ENCODE results near the gene PSMC3IP.

GRCh38 chr17:42522798-42523278, 54.7 kb downstream of the PSMC3IP start:
- no peak for TF ChIP-seq CTCF (IDR thresholded peaks at IDR 0.05)
- TF ChIP-seq POLR2AphosphoS5 (IDR thresholded peaks at IDR 0.05) = no peak

Data from suprapubic skin (tissue), 3 donors.